ENCODE results near the gene INSR.
"Not testable (repeated sequence)": the region's sequence is repeated elsewhere in the genome, so short reads cannot be mapped to it uniquely, and the experiment has no call there.

INSR gene

GRCh38 chr19:7224995-7225394 lies 69.2 kb downstream of the INSR start:
- no peak for DNase-seq (ENCODE audit: low read depth in 3 of 3, low spot score in 1 of 3)

GRCh38 chr19:7224209-7224686 lies 70.0 kb downstream of the INSR start:
- no peak for DNase-seq (ENCODE audit: low read depth in 3 of 3, low spot score in 1 of 3)

- no peak for DNase-seq (ENCODE audit: low read depth in 3 of 3, low spot score in 1 of 3)
Measured at GRCh38 chr19:7223429-7223828, 70.8 kb downstream of the INSR start.

- DNase-seq (ENCODE audit: low read depth in 3 of 3, low spot score in 1 of 3) = no peak
Measured at GRCh38 chr19:7219056-7219455, 75.2 kb downstream of the INSR start.

GRCh38 chr19:7217861-7218260 lies 76.4 kb downstream of the INSR start:
- DNase-seq (ENCODE audit: low read depth in 3 of 3, low spot score in 1 of 3) = no peak

GRCh38 chr19:7216373-7216902 lies 77.8 kb downstream of the INSR start:
- DNase-seq (ENCODE audit: low read depth in 3 of 3, low spot score in 1 of 3) = no peak

- DNase-seq (ENCODE audit: low read depth in 3 of 3, low spot score in 1 of 3) = no peak
Measured at GRCh38 chr19:7215176-7215575, 79.0 kb downstream of the INSR start.

- DNase-seq (ENCODE audit: low read depth in 3 of 3, low spot score in 1 of 3) = no peak
Measured at GRCh38 chr19:7214324-7215089, 79.7 kb downstream of the INSR start.

GRCh38 chr19:7213628-7214323 lies 80.4 kb downstream of the INSR start:
- DNase-seq (ENCODE audit: low read depth in 3 of 3, low spot score in 1 of 3) = no peak

- no peak for DNase-seq (ENCODE audit: low read depth in 3 of 3, low spot score in 1 of 3)
Measured at GRCh38 chr19:7211191-7211951, 82.8 kb downstream of the INSR start.

GRCh38 chr19:7210359-7210758 lies 83.9 kb downstream of the INSR start:
- no peak for DNase-seq (ENCODE audit: low read depth in 3 of 3, low spot score in 1 of 3)

- not testable (repeated sequence) for DNase-seq (ENCODE audit: low read depth in 3 of 3, low spot score in 1 of 3)
Measured at GRCh38 chr19:7209597-7210325, 84.5 kb downstream of the INSR start.

- DNase-seq (ENCODE audit: low read depth in 3 of 3, low spot score in 1 of 3) = not testable (repeated sequence)
Measured at GRCh38 chr19:7209036-7209435, 85.2 kb downstream of the INSR start.

- no peak for DNase-seq (ENCODE audit: low read depth in 3 of 3, low spot score in 1 of 3)
Measured at GRCh38 chr19:7203332-7203731, 90.9 kb downstream of the INSR start.

- DNase-seq (ENCODE audit: low read depth in 3 of 3, low spot score in 1 of 3) = no peak
Measured at GRCh38 chr19:7202888-7203287, 91.3 kb downstream of the INSR start.

- no peak for DNase-seq (ENCODE audit: low read depth in 3 of 3, low spot score in 1 of 3)
Measured at GRCh38 chr19:7200736-7201135, 93.5 kb downstream of the INSR start.

GRCh38 chr19:7199613-7200533 lies 94.3 kb downstream of the INSR start:
- DNase-seq (ENCODE audit: low read depth in 3 of 3, low spot score in 1 of 3) = no peak

GRCh38 chr19:7197760-7198696 lies 96.2 kb downstream of the INSR start:
- DNase-seq (ENCODE audit: low read depth in 3 of 3, low spot score in 1 of 3) = peak; percentile 73 to 79 (median 77)
